Esophagus muscularis mucosa (tissue), 3 donors: ENCODE results near the gene SMIM29.

Source experiments
- POLR2A ChIP-seq: fragments of 450-650 bp; IDR thresholded peaks from one replicate; pipeline ENCODE4 v1.6.1; 2017; ENCODE audit warnings: antibody characterized with exemption, moderate library complexity, mild to moderate bottlenecking, low read depth
- POLR2AphosphoS5 ChIP-seq, 2 donors: sonication (generic); formaldehyde crosslinking; IDR thresholded peaks; one replicate each; pipeline ENCODE4 v1.6.1; 2017; ENCODE audit warnings: antibody characterized with exemption in 2 of 2
- TF ChIP-seq, protein P1 (sequence below), 3 experiments: fragments of 200-600 bp in 2 of 3; fragments of 450-650 bp in 1 of 3; sonication (generic) in 2 of 3; IDR thresholded peaks; one replicate each; pipeline ENCODE4 v1.5.1; 2017 to 2019; ENCODE audit warnings: antibody characterized with exemption in 3 of 3, mild to moderate bottlenecking in 2 of 3, moderate library complexity in 1 of 3

DNA sequence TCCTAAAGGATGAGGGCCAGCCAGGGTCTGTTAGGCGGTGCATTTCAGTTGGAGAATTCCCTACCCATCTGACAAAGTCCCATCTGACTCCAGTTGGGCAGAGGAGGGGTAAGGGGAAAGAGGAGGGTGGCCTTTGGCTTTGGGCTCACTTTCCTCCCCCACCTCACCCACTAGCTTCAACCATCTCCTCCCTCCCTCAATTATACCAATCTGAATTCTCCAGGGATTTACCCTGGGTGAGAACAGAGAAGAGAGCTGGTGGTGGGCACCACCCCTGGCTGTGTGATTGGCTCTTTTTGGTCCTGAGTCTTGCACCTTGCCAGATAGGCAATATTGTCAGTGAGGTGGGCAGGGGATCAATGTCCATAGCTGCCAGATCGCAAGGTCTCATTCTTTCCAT lies 8.9 kb downstream of the SMIM29 start:
- TF ChIP-seq, protein P1, sequence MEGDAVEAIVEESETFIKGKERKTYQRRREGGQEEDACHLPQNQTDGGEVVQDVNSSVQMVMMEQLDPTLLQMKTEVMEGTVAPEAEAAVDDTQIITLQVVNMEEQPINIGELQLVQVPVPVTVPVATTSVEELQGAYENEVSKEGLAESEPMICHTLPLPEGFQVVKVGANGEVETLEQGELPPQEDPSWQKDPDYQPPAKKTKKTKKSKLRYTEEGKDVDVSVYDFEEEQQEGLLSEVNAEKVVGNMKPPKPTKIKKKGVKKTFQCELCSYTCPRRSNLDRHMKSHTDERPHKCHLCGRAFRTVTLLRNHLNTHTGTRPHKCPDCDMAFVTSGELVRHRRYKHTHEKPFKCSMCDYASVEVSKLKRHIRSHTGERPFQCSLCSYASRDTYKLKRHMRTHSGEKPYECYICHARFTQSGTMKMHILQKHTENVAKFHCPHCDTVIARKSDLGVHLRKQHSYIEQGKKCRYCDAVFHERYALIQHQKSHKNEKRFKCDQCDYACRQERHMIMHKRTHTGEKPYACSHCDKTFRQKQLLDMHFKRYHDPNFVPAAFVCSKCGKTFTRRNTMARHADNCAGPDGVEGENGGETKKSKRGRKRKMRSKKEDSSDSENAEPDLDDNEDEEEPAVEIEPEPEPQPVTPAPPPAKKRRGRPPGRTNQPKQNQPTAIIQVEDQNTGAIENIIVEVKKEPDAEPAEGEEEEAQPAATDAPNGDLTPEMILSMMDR (IDR thresholded peaks at IDR 0.05): no peak
- no peak for TF ChIP-seq POLR2A
- TF ChIP-seq POLR2AphosphoS5 (IDR thresholded peaks at IDR 0.05): no peak
